Omental fat pad (tissue), 4 donors: ENCODE measurements around the gene PHF13. TPM values are rescaled to one million over a fixed set of nuclear protein-coding genes. Genes with fewer than 3 reads are reported as not detected.
A peak's percentile ranks its signal among the peaks of the same experiment; 100 is the strongest.

Experiments used
- ATAC-seq: fragments of 150-250 bp; one replicate; pipeline ENCODE4 v1.9.1; 2016; ENCODE audit warnings: mild to moderate bottlenecking, moderate library complexity; ENCODE audit not compliant: low FRiP score
- DNase-seq: peaks from one replicate; pipeline ENCODE4 v3.0.0-alpha.2; 2019; ENCODE audit warnings: low spot score
- total RNA-seq, 4 donors: library from RNA; depleted of rRNA; stranded (reverse); fragments of >200 nt; gene quantifications; one replicate each; pipeline ENCODE4 v1.1.0, GENCODE V29; 2016
- TF ChIP-seq, protein P1 (sequence below), 3 donors: fragments of 450-650 bp; IDR thresholded peaks; one replicate each; pipeline ENCODE4 v1.5.1; 2016 to 2017; ENCODE audit warnings: antibody characterized with exemption in 3 of 3, mild to moderate bottlenecking in 3 of 3, moderate library complexity in 2 of 3

Gene PHF13
- total RNA-seq, 4 donors from 2014 or later = 8.6 to 15.1 (median 14.7) TPM

DNA sequence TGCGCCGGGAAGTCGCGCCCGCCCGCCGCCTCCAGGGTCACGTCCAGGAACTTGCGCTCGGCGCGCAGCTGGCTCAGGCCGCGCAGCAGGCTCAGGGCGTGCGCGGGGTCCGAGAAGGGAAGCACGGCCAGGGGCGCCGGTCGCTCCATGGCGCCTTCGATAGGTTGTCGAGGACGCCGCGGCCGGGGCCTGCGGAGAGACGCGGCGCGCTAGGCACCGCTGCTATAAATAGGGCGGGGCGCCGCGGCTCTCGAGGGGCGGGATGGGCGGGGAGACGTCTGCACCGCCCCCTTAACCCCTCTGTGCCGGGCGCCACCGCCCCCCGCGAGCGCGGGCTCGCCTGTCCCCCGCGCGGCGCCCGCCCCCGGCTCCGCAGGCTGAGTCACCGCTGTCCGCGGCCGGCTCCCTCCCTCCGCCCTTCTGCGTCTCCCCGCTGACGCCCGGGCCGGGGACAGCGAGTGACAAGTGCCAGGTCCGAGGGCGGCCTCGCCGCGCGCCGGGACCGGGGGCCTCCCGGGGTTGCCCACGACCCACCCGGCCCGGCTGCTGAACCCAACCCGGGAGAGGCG lies 10.8 kb upstream of the PHF13 start, which contains the start of gene KLHL21:
KLHL21 (minus strand) TSS at position 201 of the 569 bp plus-strand sequence; CDS start at position 149, 52 bp downstream.
- peak; percentile 42 for DNase-seq
- TF ChIP-seq, protein P1, sequence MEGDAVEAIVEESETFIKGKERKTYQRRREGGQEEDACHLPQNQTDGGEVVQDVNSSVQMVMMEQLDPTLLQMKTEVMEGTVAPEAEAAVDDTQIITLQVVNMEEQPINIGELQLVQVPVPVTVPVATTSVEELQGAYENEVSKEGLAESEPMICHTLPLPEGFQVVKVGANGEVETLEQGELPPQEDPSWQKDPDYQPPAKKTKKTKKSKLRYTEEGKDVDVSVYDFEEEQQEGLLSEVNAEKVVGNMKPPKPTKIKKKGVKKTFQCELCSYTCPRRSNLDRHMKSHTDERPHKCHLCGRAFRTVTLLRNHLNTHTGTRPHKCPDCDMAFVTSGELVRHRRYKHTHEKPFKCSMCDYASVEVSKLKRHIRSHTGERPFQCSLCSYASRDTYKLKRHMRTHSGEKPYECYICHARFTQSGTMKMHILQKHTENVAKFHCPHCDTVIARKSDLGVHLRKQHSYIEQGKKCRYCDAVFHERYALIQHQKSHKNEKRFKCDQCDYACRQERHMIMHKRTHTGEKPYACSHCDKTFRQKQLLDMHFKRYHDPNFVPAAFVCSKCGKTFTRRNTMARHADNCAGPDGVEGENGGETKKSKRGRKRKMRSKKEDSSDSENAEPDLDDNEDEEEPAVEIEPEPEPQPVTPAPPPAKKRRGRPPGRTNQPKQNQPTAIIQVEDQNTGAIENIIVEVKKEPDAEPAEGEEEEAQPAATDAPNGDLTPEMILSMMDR (IDR thresholded peaks at IDR 0.05) = no peak
- peak; percentile 78 for ATAC-seq

DNA sequence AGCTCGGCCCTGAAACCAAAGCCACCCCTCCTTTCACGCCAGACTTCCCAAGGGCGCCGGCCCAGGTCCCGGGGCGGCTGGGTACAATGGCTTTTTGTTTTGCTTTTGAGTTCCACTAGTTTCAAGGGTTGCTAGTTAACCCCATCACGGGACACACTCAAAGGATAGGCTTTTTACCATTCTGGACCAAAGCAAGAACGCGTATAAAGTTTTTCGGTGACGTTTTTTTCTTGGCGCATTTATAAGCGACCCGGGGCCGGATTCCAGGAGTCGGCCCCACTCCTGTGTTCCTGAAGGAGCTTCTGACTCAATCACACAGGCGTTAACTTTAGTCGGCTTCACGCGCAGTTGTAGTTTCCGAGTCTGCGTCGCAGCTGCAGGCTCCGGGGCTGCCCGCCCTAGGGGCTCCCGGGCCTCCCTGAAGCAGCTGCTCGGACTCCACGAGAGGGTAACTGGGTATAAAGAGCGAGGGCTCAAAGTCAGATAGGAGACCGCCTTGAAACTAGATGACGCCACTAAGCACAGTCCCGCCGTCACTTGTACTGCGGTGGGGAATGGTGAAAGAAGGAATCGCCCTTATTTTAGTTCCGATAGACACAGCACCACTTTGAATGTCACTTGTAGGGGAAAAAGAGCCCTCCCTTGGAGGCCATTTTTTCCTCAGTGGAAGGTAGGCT lies 10.2 kb upstream of the PHF13 start:
- TF ChIP-seq, protein P1 (IDR thresholded peaks at IDR 0.05) = no peak
- ATAC-seq (peak; percentile 34), DNase-seq (no peak)

DNA sequence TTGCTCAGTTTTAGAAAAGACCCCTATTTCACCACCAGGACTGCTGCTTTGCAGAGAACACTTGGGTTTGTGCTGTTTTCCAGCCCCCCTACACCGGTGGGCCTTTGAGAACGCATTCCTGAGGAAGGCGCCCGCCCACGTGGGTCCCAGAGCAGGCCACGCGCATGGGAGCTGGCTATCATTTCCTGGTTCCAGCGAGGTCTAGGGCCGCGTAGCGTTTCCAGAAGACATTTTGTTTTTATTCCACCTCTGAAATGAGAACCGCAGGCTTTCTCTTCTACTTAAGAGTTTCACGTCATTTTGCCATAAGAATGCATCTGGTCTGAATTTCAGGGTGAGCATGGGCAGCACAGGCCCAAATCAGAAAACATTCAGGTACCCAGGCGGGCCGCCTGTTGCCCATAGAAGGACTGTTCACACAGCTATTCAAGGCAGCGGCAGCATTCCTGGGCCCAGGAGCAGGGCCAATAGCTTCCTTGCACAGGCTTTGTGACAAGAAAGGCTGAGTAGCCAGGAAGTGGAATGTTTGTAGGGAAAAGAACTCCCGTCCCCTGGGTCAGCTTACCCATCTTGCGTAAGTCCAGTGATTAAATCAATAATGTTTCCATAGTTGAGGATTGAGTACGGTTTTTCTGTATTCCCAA lies 9.5 kb upstream of the PHF13 start:
- TF ChIP-seq, protein P1 (IDR thresholded peaks at IDR 0.05) = no peak
- DNase-seq = peak; percentile 46
- no peak for ATAC-seq

DNA sequence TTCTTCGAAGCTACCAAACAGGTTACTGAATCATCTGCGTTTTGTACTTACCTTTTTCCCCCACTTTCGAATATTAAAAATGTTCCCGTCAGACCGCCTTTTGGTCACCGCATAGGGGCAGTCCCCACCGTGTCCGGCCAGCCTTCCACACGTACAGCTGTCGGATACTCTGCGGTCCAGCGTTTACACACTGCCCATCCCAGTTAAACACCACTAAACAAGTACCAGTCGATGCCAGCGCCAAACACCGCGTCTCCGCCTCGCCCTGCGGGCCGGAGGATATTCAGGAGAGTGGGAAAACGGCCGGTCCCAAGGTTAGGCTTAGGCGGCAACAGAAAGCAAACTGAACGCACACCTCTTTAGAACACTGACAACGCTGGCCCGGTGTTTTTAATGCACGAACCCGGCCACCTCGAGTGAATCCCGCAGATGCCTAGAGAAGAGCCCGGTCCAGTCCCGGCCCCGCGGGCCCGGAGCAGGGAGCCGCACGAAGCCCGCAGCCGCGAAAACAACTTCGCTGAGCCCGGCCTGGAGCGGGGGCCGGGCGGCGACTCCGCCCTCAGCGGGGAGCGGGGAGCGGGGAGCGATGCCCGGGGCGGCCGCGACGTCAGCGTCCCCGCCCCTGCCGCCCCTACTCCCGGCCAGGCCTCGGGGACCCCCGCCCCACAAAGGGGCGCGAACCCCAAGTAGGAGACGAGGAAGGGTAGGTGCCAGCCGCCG lies 730 bp upstream of the PHF13 start:
- peak; percentile 65 for ATAC-seq
- peak; percentile 33 for DNase-seq
- TF ChIP-seq, protein P1 (IDR thresholded peaks at IDR 0.05) = no peak

DNA sequence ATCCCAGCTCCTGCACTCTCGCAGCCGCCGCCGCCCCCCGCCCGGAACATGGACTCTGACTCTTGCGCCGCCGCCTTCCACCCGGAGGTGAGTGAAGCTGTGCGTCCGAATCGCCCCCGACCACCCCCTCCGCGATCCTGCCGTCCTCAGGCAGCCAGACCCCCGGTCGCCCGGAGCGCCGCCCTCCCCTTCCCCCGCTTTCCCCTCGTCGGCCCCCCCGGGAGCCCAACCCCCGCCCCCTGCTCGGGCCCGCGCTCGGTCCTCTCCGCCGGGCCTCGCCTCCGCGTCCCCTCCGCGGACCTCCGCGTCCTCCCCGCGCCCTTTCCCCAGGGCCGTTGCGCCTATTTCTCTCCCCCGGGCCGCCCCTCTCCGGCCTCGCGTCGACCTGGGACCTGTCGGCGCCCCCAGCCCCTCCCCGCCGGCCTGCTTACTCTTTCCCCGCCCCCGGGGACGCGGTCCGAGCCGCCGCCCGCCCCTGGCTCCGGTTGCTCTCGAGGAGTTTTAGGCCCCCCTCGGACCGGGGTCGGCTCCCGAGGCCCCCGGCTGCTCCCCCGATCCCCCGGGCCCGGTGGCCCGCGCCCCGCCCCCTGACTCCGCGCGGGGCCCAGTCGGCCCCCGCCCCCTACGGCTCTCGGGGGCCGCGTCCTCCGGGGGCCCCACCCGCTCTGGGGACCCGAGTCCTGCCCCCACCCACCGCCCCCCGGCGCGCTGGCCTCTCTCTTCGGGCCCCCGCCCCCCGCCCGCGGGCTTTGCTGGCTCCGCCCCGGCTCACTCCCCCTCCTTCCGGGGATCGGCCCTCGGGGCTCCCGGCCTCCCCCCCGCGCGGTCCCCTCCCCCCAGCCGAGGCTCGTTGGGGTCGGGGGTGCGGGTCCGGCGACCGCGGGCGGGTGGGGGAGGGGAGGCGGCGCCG lies 743 bp downstream of the PHF13 start:
- no peak for DNase-seq
- peak; percentile 17 for ATAC-seq
- TF ChIP-seq, protein P1 (IDR thresholded peaks at IDR 0.05) = no peak
